NK-92 treated with Interleukin-12 subunit alpha and Interleukin-12 subunit beta, amount 100 ng/mL, for 24 hours (cell line): Measurements from ENCODE around the gene IGLL5.

Experiments used
- DNase-seq: peaks from one replicate; lab custom pipeline; 2025; lab: John Stamatoyannopoulos, UW

Gene IGLL5

GRCh38 chr22:22863001-22863400 is 24.6 kb upstream of the IGLL5 start:
- no peak for DNase-seq

- DNase-seq: no peak
Measured at GRCh38 chr22:22865311-22866072, 22.1 kb upstream of the IGLL5 start.

DNA sequence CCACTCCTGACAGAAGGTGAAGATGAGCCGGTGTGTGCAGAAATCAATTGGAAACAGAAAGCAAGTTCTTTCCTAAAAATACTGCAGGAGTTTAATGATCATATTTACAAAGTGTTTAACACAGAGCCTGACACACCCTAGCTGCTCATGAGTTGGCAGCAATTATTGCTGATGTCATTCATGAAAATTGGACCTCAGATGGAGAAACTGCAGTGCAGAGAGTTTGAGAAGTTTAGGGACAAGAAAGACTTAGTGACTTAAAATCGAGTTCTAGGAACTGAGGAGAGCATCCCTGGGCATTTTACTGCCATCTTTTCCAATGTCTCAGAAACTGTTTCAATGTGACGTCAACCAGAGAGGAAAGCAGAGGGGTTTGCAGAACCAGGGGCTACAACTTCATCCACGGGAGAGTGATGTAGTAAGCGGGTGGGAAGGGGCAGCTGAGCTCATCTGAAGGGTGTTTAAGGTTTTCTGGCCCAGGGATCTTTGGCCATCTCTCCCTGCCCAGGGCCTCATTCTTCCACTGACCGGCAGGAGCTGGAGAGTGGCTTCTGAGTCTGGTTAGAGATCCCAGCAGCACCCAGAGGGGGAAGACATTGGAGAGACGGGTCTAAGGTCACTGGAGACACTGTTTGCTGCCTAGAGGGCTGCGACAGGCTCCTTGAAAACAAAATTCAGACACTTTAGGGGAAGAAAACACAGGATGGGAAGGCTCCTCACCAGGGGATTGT is 21.1 kb upstream of the IGLL5 start:
- DNase-seq: no peak

DNA sequence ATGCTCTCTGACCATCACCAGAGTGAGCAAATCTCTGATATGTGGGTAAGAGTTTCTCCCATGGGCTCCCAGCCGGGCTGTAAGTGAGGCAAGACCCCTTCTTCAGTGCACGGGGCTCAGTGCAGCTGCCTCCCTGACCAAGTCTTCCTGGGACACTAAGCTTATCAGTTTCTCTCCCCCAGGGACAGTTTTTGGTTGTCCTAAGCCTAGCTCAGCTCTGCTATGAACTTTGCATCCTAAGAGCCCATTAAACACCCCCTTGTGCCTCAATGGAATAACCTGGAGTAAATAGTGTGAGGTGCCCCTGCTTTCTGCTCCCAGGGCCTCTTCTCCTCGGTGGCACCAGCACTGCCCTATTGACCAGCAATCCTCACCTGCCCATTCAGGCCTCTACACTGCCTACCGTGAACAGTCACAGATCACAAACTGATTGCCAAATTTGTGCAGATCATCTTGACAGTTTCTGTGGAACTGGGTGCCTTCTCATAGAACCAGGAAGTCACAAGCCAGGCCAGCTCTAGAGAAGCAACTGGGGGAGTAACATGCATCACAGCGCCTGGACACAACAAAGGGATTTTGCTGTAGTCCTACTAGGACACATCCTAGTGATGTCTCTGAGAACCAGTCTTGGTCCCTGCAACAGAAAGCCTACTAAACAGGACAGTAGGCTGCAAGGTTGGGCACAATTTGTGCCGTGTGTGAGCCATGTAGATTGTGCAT is 19.5 kb upstream of the IGLL5 start:
- no peak for DNase-seq

- no peak for DNase-seq
Measured at GRCh38 chr22:22870577-22871404, 16.8 kb upstream of the IGLL5 start.

DNA sequence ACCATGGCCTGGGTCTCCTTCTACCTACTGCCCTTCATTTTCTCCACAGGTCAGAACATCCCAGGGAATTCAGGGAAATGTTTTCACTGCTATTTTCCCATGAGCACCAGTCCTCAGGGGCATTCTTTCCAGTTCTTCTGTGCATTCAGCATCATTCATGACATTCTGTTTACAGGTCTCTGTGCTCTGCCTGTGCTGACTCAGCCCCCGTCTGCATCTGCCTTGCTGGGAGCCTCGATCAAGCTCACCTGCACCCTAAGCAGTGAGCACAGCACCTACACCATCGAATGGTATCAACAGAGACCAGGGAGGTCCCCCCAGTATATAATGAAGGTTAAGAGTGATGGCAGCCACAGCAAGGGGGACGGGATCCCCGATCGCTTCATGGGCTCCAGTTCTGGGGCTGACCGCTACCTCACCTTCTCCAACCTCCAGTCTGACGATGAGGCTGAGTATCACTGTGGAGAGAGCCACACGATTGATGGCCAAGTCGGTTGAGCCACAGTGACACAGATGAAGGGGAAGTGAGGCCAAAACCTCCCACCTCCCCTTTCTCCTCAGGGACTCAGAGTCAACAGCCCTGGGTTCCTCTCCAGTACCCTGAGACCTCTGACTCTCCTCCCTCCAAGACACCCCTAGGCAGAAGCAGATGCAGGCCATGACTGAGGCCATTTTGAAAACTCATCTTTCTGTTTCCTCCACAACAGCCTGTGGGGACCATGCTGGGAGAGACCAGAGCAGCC is 15.9 kb upstream of the IGLL5 start:
- DNase-seq: no peak

DNA sequence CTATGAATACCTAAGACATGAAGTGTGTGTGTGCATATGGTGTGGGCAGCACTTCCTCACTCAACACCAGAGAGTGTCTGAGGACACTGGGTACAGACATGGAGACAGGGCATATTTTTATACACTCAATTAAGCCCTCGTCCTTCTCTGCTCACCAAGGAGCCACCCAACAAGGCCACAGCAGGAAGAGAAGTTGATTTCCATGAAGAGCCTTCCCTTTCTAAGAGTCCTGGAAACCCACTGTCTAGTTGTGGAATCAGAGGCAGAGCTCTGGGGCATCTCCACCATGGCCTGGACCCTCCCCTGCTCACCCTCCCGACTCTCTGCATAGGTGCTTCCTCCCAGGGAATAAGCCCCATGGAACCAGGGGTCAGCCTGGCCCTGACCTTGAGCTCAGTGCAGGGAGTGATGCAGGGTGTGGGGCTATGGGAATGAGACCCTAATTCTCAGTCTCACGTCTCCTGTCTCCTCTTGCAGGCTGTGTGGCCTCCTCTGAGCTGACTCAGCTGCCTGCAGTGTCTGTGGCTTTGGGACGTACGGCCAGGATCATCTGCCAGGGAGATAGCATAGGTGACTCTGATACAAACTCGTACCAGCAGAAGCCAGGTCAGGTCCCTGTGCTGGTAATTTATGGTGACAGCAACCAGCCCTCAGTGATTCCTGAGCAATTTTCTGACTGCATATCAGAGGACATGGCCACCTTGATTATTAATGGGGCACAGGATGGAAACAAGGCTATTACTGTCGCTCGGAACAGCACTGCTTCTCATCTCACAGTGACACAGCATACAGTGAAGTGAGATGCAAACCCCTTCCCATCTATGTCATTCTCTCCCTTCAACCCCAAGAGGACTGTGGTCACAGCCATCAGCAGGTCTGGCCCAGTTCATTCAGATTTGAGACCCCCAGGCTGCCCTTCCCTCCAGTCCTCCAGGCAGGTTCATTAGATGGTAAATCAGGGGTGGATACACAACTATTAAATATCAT is 14.6 kb upstream of the IGLL5 start:
- no peak for DNase-seq

- peak; percentile 44 for DNase-seq
Measured at GRCh38 chr22:22877523-22878210, 9.9 kb upstream of the IGLL5 start.

GRCh38 chr22:22878211-22878570 is 9.4 kb upstream of the IGLL5 start:
- DNase-seq: no peak

DNA sequence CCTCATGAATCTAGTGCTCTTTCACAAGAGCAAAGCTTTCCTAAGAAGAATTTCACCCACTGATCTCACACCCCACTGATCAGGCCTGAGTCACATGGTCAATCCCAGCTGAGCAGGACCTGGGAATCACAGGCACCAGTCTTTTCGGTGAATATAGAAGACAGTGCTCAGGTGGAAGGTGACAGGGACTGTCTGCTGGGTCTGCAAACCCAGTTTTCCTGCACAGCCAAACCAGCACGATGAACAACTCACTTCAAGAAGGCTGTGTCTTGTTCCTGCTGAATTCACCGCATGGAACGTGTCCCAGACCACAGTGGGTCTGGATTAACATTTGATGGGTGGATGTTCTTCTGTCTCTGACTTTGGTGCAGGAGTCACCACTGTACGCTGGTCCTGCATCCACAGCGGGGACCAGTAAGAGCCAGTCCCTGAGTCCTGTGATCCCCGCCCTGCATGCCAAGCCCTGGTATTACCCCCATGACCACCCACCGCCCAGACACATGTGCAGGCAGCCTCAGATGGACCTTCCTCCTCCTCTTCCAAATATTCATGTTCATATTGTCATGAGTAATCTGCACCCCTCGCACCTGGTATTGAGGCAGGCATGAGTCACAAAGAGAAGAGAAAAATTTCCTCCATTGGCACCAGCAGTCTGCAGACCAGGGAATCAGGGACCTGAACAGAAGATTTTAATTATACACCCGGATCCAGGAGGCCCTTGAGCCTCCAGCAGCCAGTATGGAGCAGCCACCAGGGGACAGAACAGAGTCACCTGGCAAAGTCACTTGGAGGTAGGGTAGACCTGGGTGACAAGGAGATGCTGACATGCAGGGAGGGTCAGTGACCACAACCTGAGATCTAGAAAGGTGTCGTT is 8.6 kb upstream of the IGLL5 start:
- DNase-seq: no peak

GRCh38 chr22:22879675-22880155 is 7.9 kb upstream of the IGLL5 start:
- no peak for DNase-seq

- no peak for DNase-seq
Measured at GRCh38 chr22:22880645-22881044, 7.0 kb upstream of the IGLL5 start.

DNA sequence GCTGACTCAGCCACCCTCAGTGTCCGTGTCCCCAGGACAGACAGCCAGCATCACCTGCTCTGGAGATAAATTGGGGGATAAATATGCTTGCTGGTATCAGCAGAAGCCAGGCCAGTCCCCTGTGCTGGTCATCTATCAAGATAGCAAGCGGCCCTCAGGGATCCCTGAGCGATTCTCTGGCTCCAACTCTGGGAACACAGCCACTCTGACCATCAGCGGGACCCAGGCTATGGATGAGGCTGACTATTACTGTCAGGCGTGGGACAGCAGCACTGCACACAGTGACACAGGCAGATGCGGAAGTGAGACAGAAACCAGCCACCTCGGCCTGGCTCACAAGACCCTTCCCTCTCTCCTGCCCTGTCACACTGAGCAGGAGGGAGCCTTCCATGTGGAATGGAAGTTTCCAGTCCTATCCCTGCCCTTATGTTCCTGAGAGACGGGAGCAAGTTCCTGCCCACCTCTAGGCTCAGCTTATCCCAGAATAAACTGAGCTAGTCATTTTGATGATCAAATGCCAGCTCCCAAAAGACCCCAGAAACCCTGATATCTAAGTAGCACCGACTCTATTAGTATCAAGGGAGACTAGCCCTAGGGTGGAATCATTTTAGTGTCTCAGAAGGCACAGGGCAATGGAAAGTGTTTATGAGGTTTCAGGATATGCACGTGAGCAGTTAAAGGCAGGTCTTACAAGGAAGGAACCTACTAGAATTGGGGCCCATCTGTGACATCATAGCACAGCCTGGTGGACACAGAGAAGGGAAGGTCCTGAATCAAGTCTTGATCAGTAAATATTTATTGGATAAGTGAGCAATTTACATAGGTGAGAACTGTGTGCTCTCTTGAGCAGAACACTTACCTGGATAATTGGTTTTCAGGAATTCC is 6.3 kb upstream of the IGLL5 start:
- DNase-seq: no peak

- no peak for DNase-seq
Measured at GRCh38 chr22:22882033-22882717, 5.4 kb upstream of the IGLL5 start.

- no peak for DNase-seq
Measured at GRCh38 chr22:22883090-22883727, 4.4 kb upstream of the IGLL5 start.
